Cardiac muscle cell (in vitro differentiated cells and primary cell): ENCODE measurements around the gene COL10A1. TPM values are rescaled to one million over a fixed set of nuclear protein-coding genes. Genes with fewer than 3 reads are reported as not detected.
A peak's percentile ranks its signal among the peaks of the same experiment; 100 is the strongest.

Experiments used
- DNase-seq, 2 donors: peaks; one replicate each; pipeline versions ENCODE4 v3.0.0 to v3.0.0-alpha.2; 2010 to 2017; ENCODE audit warnings: low read depth in 1 of 2, low spot score in 1 of 2
- H3K27ac ChIP-seq: fragments of 200-600 bp; sonication (generic); 2 replicates; pipeline ENCODE4 v1.5.1; 2016
- H3K27me3 ChIP-seq: fragments of 200-600 bp; sonication (generic); 2 replicates; pipeline ENCODE4 v1.6.0; 2016; ENCODE audit warnings: control low read depth
- H3K36me3 ChIP-seq: fragments of 200-600 bp; sonication (generic); 2 replicates; pipeline ENCODE4 v1.5.1; 2016; ENCODE audit warnings: control low read depth
- H3K4me1 ChIP-seq: fragments of 200-600 bp; sonication (generic); 2 replicates; pipeline ENCODE4 v1.8.1; 2017; ENCODE audit warnings: low read depth, mild to moderate bottlenecking, mixed run types
- H3K4me3 ChIP-seq: fragments of 200-600 bp; sonication (generic); 2 replicates; pipeline ENCODE4 v1.5.1; 2016; ENCODE audit warnings: mild to moderate bottlenecking
- H3K9me3 ChIP-seq: fragments of 200-600 bp; sonication (generic); 2 replicates; pipeline ENCODE4 v1.5.1; 2017; ENCODE audit warnings: low read depth, mild to moderate bottlenecking, control low read depth
- CTCF ChIP-seq: IDR thresholded peaks from 2 replicates; pipeline ENCODE4 v1.5.1; 2012; ENCODE audit warnings: low read depth, mild to moderate bottlenecking, low read length
- polyA plus RNA-seq: library from polyadenylated mRNA; unstranded; fragments of >200 nt; fragmentation: Nextera tagmentation; extraction: Ambion mirVana; gene quantifications from 2 replicates; pipeline ENCODE4 v1.2.1, GENCODE V29; 2016
- total RNA-seq: library from RNA; depleted of rRNA; stranded (reverse); fragments of >200 nt; gene quantifications from 2 replicates; pipeline ENCODE4 v1.2.3, GENCODE V29; 2016

COL10A1 gene
- total and polyA plus RNA-seq, 2 experiments from 2014 or later = 0.13 TPM; not detected in 1

- Histone ChIP-seq H3K27ac (no peak overlapping the region), H3K27me3 (no peaks in the 10 kb centered on the region), H3K36me3 (no peaks in the 10 kb centered on the region), H3K9me3 (no peaks in the 10 kb centered on the region), H3K4me1 (peaks cover 14% of the 10 kb centered on the region), H3K4me3 (no peak overlapping the region)
- TF ChIP-seq CTCF = no peak
- no peak for DNase-seq
Measured at GRCh38 chr6:116102873-116103272, 23.1 kb downstream of the COL10A1 start.

- no peaks in the 10 kb centered on the region for H3K9me3 ChIP-seq
- DNase-seq = no peak
Measured at GRCh38 chr6:116101790-116102189, 24.1 kb downstream of the COL10A1 start.

GRCh38 chr6:116101302-116101718, 24.6 kb downstream of the COL10A1 start:
- Histone ChIP-seq H3K9me3 (no peaks in the 10 kb centered on the region), H3K27me3 (no peaks in the 10 kb centered on the region), H3K4me1 (peaks cover 14% of the 10 kb centered on the region), H3K36me3 (no peaks in the 10 kb centered on the region), H3K4me3 (peak overlapping the region; percentile 87), H3K27ac (peak overlapping the region; percentile 95)
- TF ChIP-seq CTCF = no peak
- no peak for DNase-seq

More at GRCh38 chr6:116101790-116102189, 24.1 kb downstream of the COL10A1 start:
- H3K4me1 ChIP-seq = peaks cover 14% of the 10 kb centered on the region
- peak overlapping the region; percentile 87 for H3K4me3 ChIP-seq
- TF ChIP-seq CTCF = no peak
- H3K27me3 ChIP-seq = no peaks in the 10 kb centered on the region
- no peaks in the 10 kb centered on the region for H3K36me3 ChIP-seq
- peak overlapping the region; percentile 95 for H3K27ac ChIP-seq

- Histone ChIP-seq H3K9me3 (no peaks in the 10 kb centered on the region), H3K27me3 (no peaks in the 10 kb centered on the region), H3K4me3 (peak within 1 kb of the TSS; percentile 87), H3K27ac (peak within 1 kb of the TSS; percentile 95), H3K36me3 (no peaks in the 10 kb centered on the region), H3K4me1 (peaks cover 9% of the 10 kb centered on the region)
- DNase-seq = peak; percentile 81 to 92
- peak; percentile 34 for TF ChIP-seq CTCF
Measured at GRCh38 chr6:116100419-116101301, 25.3 kb downstream of the COL10A1 start, which contains the start of gene NT5DC1. Gene NT5DC1, plus strand, starts transcription at chr6:116100853. Its CDS starts 78 bp downstream, at chr6:116100931.

GRCh38 chr6:116099036-116099435, 26.9 kb downstream of the COL10A1 start:
- Histone ChIP-seq H3K27ac (no peak overlapping the region), H3K4me3 (no peak overlapping the region), H3K4me1 (peaks cover 3% of the 10 kb centered on the region), H3K9me3 (no peaks in the 10 kb centered on the region), H3K36me3 (no peaks in the 10 kb centered on the region), H3K27me3 (no peaks in the 10 kb centered on the region)
- TF ChIP-seq CTCF = no peak
- DNase-seq = no peak
